ENCODE measurements around the gene ZSCAN21.

ZSCAN21 gene

GRCh38 chr7:100107890-100108289 is 58.3 kb downstream of the ZSCAN21 start:
- H3K4me3 ChIP-seq (ENCODE audit: low read depth, low read length): no peak overlapping the region
- ChIA-PET POLR2A (no interaction called here), CTCF (no interaction called here)
- TF ChIP-seq, protein P1, sequence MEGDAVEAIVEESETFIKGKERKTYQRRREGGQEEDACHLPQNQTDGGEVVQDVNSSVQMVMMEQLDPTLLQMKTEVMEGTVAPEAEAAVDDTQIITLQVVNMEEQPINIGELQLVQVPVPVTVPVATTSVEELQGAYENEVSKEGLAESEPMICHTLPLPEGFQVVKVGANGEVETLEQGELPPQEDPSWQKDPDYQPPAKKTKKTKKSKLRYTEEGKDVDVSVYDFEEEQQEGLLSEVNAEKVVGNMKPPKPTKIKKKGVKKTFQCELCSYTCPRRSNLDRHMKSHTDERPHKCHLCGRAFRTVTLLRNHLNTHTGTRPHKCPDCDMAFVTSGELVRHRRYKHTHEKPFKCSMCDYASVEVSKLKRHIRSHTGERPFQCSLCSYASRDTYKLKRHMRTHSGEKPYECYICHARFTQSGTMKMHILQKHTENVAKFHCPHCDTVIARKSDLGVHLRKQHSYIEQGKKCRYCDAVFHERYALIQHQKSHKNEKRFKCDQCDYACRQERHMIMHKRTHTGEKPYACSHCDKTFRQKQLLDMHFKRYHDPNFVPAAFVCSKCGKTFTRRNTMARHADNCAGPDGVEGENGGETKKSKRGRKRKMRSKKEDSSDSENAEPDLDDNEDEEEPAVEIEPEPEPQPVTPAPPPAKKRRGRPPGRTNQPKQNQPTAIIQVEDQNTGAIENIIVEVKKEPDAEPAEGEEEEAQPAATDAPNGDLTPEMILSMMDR (IDR thresholded peaks at IDR 0.05; ENCODE audit: insufficient read depth, low read length, missing control alignments): no peak
- DNase-seq (ENCODE audit: low read depth, low spot score): no peak

GRCh38 chr7:100109521-100110163 is 60.1 kb downstream of the ZSCAN21 start:
- TF ChIP-seq, protein P1 (IDR thresholded peaks at IDR 0.05; ENCODE audit: insufficient read depth, low read length, missing control alignments): no peak
- ChIA-PET CTCF (no interaction called here), POLR2A (interaction anchor here (0.6 kb wide), 1 partner anchor 17 kb away, joined by 3 read pairs; no protein-coding TSS in a partner anchor)
- no peak for DNase-seq (ENCODE audit: low read depth, low spot score)
- no peak overlapping the region for H3K4me3 ChIP-seq (ENCODE audit: low read depth, low read length)

- TF ChIP-seq, protein P1 (IDR thresholded peaks at IDR 0.05; ENCODE audit: insufficient read depth, low read length, missing control alignments): no peak
- CTCF ChIA-PET: no interaction called here
- no peak for DNase-seq (ENCODE audit: low read depth, low spot score)
- no peak overlapping the region for H3K4me3 ChIP-seq (ENCODE audit: low read depth, low read length)
- POLR2A ChIA-PET: no interaction called here
These were observed 61.6 kb downstream of the ZSCAN21 start for GRCh38 chr7:100111156-100111555.

DNA sequence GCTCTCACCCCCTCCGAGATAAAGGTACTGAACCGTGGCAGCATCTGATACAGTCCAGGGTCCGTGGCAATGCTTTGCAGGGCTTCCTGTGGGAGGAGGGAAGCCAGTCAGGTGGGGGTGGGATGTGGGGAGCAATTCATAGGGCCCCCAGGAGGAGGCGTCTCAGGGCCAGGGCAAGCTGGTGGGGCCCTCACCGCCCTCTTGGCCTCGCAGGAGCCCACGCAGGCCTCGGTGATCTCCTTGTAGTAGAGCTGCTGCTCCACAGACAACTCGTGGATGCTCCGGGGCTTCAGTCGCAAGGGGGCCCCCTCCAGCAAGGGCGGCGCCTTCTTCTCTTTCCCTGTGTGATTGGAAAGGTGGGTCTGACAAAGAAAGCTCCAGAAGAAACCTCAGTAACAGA is 62.3 kb downstream of the ZSCAN21 start:
- no peak overlapping the region for H3K4me3 ChIP-seq (ENCODE audit: low read depth, low read length)
- TF ChIP-seq, protein P1 (IDR thresholded peaks at IDR 0.05; ENCODE audit: insufficient read depth, low read length, missing control alignments): no peak
- no peak for DNase-seq (ENCODE audit: low read depth, low spot score)
- POLR2A ChIA-PET: no interaction called here
- CTCF ChIA-PET: interaction anchor here (2.4 kb wide), 1 partner anchor 20 kb away, joined by 9 read pairs; no protein-coding TSS in a partner anchor

All from AG04449 (cell line).